ENCODE measurements around the gene TBCEL. TPM values are rescaled to one million over a fixed set of nuclear protein-coding genes. Genes with fewer than 3 reads are reported as not detected.

Gene TBCEL
- total RNA-seq, 1 donor from 2014 or later: 19.7 TPM

DNA sequence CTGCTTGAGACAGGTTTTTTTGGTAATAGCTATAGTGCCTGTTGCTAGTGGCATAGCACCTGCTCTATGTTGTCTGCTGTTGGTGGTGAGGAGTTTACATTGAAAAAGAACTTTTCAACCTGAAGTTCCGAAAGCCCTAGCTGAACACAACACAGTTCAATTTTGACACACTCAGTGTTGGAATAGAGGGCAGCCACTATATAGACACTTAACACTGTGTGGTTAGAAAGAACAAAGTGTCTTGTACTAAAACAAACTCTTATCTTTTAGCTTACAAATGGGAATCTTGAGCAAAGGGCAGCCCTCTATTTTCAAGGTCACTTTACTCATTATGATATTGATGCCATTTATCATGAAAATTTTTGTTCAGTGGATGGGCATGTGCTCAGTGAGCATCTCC is 18.4 kb downstream of the TBCEL start:
- peaks cover 23% of the 10 kb centered on the region for H3K4me1 Mint-ChIP-seq
- no peak overlapping the region for H3K27ac Mint-ChIP-seq (ENCODE audit: unreplicated experiment)
- no peak for DNase-seq (ENCODE audit: low read depth, low spot score)
- TF ChIP-seq, protein P1, sequence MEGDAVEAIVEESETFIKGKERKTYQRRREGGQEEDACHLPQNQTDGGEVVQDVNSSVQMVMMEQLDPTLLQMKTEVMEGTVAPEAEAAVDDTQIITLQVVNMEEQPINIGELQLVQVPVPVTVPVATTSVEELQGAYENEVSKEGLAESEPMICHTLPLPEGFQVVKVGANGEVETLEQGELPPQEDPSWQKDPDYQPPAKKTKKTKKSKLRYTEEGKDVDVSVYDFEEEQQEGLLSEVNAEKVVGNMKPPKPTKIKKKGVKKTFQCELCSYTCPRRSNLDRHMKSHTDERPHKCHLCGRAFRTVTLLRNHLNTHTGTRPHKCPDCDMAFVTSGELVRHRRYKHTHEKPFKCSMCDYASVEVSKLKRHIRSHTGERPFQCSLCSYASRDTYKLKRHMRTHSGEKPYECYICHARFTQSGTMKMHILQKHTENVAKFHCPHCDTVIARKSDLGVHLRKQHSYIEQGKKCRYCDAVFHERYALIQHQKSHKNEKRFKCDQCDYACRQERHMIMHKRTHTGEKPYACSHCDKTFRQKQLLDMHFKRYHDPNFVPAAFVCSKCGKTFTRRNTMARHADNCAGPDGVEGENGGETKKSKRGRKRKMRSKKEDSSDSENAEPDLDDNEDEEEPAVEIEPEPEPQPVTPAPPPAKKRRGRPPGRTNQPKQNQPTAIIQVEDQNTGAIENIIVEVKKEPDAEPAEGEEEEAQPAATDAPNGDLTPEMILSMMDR (conservative IDR thresholded peaks at IDR 0.05): no peak
- no peaks in the 10 kb centered on the region for H3K27me3 Mint-ChIP-seq (ENCODE audit: low read depth)
- H3K36me3 Mint-ChIP-seq (ENCODE audit: low read depth): peaks cover 4% of the 10 kb centered on the region
- no peak overlapping the region for H3K4me3 Mint-ChIP-seq
- no peaks in the 10 kb centered on the region for H3K9me3 Mint-ChIP-seq

DNA sequence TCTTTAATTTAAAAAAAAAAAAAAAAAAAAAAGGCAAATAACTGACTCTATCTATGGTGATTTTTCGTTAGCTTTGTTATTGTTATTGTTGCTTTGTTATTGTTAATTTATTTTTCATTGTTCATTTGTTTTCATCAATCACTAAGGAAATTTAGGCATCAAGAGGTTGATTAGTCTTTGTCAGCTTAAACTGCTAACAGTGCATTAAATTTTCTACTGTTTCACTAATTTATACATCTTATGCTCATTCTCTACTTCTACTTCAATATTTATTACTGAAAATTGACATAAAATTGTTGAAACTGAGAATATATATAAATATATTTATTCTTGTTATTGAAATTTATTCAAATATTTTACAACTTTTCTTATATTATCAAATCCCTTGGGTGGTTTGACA is 24.0 kb downstream of the TBCEL start:
- TF ChIP-seq, protein P1 (conservative IDR thresholded peaks at IDR 0.05): no peak
- no peaks in the 10 kb centered on the region for H3K4me1 Mint-ChIP-seq
- no peaks in the 10 kb centered on the region for H3K27me3 Mint-ChIP-seq (ENCODE audit: low read depth)
- DNase-seq (ENCODE audit: low read depth, low spot score): no peak
- no peaks in the 10 kb centered on the region for H3K9me3 Mint-ChIP-seq
- no peak overlapping the region for H3K4me3 Mint-ChIP-seq
- H3K27ac Mint-ChIP-seq (ENCODE audit: unreplicated experiment): no peak overlapping the region
- peaks cover 7% of the 10 kb centered on the region for H3K36me3 Mint-ChIP-seq (ENCODE audit: low read depth)

DNA sequence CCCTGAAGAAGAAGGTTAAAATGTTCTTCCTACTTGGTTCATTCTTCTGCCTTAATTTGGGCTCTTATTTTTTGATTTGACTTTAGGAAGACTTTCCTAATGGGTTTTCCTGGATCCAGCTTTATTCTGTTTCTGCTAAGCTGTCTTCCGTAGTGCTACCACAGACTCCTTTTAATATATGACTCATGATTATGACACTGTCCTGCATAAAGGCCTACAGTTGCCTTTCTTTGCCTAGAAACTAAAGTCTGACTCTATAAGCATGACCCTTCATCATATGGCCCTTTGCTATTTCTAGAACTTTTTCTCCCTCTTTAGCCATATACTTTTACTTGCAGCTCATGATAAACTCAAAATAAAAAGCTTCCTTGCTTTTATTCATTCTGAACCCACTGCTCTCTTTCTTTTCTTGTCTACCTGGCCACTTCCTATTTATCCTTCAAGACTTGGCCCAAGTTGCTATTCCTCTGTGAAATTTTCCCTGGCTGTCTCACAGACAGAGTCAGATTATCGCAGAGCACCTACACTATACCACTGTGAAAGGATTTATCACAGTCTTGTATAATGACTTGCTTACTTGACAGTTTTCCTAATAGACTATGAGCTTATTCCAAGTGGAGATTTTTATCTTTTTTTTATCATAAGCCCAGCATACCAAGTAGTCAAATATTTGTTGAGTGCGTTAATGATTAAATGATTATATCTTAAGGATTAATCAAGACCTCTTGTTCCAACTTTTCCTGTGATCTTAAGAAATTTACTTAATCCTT is 24.7 kb downstream of the TBCEL start:
- TF ChIP-seq, protein P1 (conservative IDR thresholded peaks at IDR 0.05): no peak
- H3K4me1 Mint-ChIP-seq: no peaks in the 10 kb centered on the region
- H3K27ac Mint-ChIP-seq (ENCODE audit: unreplicated experiment): no peak overlapping the region
- peaks cover 7% of the 10 kb centered on the region for H3K36me3 Mint-ChIP-seq (ENCODE audit: low read depth)
- no peaks in the 10 kb centered on the region for H3K27me3 Mint-ChIP-seq (ENCODE audit: low read depth)
- DNase-seq (ENCODE audit: low read depth, low spot score): no peak
- H3K9me3 Mint-ChIP-seq: no peaks in the 10 kb centered on the region
- no peak overlapping the region for H3K4me3 Mint-ChIP-seq

DNA sequence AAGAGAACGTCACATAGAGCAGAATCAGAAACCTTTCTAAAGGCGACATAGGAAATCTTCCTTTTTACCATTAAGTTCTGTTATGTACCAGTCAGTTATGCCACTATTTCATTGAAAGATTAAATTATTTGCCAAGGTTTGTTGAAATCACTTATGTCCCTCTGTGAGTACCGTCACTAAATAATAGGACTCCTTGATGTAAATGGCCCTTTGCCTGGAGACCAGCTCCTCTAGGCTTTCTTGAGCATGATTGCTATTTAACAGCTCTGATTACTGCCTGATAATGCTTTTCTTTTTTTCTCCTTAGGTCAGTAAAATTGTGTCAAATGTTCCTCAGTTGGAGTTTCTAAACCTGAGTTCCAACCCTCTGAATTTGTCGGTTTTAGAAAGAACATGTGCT is 29.3 kb downstream of the TBCEL start:
- Mint-ChIP-seq H3K27me3 (ENCODE audit: low read depth) (no peaks in the 10 kb centered on the region), H3K4me3 (no peak overlapping the region), H3K9me3 (no peaks in the 10 kb centered on the region), H3K4me1 (no peaks in the 10 kb centered on the region), H3K27ac (ENCODE audit: unreplicated experiment) (no peak overlapping the region), H3K36me3 (ENCODE audit: low read depth) (peaks cover 10% of the 10 kb centered on the region)
- no peak for DNase-seq (ENCODE audit: low read depth, low spot score)
- TF ChIP-seq, protein P1 (conservative IDR thresholded peaks at IDR 0.05): no peak

DNA sequence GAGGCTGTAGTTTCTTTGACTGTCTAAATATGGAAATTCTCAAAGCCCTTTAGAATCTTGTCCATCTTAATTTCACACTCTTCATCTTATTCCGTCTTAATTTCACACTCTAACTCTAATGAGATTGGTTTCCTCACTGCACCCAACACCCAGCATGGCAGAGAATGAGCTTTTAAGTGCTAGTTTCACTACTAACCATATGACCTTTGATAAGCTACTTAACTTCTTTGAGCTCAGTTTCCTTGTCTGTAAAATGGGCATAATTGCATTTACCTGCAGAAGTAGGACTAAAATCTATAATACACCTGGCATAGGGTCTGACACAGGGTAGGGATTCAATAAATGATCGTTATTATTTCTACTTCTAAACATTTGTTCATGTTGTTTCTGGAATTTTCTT is 30.4 kb downstream of the TBCEL start:
- TF ChIP-seq, protein P1 (conservative IDR thresholded peaks at IDR 0.05): no peak
- DNase-seq (ENCODE audit: low read depth, low spot score): no peak
- no peak overlapping the region for H3K27ac Mint-ChIP-seq (ENCODE audit: unreplicated experiment)
- H3K9me3 Mint-ChIP-seq: no peaks in the 10 kb centered on the region
- no peak overlapping the region for H3K4me3 Mint-ChIP-seq
- no peaks in the 10 kb centered on the region for H3K4me1 Mint-ChIP-seq
- H3K27me3 Mint-ChIP-seq (ENCODE audit: low read depth): no peaks in the 10 kb centered on the region
- H3K36me3 Mint-ChIP-seq (ENCODE audit: low read depth): peaks cover 10% of the 10 kb centered on the region

All from neural crest cell (in vitro differentiated cells).